ENCODE data around the gene DSPP.
A peak's percentile ranks its signal among the peaks of the same experiment; 100 is the strongest.

DSPP gene

DNA sequence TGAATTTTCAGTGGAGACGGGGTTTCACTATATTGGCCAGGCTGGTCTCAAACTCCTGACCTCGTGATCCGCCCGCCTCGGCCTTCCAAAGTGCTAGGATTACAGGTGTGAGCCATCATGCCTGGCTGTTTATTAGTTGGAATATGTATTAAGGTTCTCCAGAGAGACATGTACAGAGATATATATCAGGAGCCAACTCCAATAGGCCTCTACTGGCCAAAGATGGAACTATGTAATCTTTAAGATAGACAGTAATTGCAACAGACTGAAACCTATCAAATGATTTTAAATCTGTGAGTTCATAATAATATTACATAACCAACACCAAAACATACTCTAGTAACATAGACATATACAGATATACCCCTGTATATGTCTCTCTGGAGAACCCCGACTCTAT is 36.0 kb downstream of the DSPP start:
- DNase-seq (ENCODE audit: low read depth, low spot score) = no peak
- TF ChIP-seq, protein P1, sequence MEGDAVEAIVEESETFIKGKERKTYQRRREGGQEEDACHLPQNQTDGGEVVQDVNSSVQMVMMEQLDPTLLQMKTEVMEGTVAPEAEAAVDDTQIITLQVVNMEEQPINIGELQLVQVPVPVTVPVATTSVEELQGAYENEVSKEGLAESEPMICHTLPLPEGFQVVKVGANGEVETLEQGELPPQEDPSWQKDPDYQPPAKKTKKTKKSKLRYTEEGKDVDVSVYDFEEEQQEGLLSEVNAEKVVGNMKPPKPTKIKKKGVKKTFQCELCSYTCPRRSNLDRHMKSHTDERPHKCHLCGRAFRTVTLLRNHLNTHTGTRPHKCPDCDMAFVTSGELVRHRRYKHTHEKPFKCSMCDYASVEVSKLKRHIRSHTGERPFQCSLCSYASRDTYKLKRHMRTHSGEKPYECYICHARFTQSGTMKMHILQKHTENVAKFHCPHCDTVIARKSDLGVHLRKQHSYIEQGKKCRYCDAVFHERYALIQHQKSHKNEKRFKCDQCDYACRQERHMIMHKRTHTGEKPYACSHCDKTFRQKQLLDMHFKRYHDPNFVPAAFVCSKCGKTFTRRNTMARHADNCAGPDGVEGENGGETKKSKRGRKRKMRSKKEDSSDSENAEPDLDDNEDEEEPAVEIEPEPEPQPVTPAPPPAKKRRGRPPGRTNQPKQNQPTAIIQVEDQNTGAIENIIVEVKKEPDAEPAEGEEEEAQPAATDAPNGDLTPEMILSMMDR (IDR thresholded peaks at IDR 0.05; ENCODE audit: low read depth, low read length) = peak; percentile 9
- no peak overlapping the region for H3K4me3 ChIP-seq (ENCODE audit: low read depth, low read length)
- in situ Hi-C loops (cut with HindIII; ENCODE audit: low sequenced_read_pairs) = no loop called here

DNA sequence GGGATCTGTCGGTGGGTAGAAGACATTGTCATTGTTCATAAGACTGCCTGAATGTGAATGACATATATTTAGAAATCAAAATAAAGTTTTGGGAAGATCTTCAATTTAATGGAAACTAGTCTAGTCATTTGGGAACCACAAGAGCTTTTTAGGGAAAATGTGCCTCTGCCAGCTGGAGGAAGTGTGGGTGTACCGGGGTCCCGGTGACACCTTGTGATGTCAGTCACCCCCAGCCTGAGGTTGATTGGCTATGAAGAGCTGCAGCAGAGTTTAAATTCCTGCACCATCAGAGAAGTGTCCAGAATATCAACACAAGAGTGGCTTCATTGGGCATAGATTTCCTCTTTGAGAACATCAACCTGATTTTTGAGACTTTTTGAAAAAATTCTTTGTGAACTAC is 41.7 kb downstream of the DSPP start, which contains the start of gene DMP1:
TSS of gene DMP1 (plus strand) at position 301 of the 400 bp plus-strand sequence. CDS start 6,213 bp downstream, outside the sequence.
- no peak within 1 kb of the TSS for H3K4me3 ChIP-seq (ENCODE audit: low read depth, low read length)
- in situ Hi-C loops (cut with HindIII; ENCODE audit: low sequenced_read_pairs) = no loop called here
- no peak for DNase-seq (ENCODE audit: low read depth, low spot score)
- TF ChIP-seq, protein P1 (IDR thresholded peaks at IDR 0.05; ENCODE audit: low read depth, low read length) = no peak

DNA sequence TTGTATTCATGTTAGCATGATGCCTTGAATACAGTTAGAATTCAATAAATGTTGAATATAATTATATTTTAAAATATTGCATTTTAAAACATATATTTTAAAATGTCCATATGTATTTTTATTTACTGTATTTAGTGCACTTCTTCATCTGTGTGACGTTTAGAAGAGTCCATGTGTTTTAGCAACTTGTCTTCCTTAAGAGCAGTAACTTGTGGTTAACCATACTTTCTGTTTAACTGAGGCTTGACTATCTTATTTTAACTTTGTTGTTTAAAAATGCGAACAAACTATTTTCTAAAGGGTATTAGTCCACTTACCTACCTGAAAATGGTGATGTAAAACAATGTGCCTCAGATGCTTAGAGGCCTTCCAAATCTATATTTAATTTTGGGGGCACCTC is 42.6 kb downstream of the DSPP start:
- H3K4me3 ChIP-seq (ENCODE audit: low read depth, low read length) = no peak overlapping the region
- in situ Hi-C loops (cut with HindIII; ENCODE audit: low sequenced_read_pairs) = no loop called here
- DNase-seq (ENCODE audit: low read depth, low spot score) = no peak
- TF ChIP-seq, protein P1 (IDR thresholded peaks at IDR 0.05; ENCODE audit: low read depth, low read length) = no peak

DNA sequence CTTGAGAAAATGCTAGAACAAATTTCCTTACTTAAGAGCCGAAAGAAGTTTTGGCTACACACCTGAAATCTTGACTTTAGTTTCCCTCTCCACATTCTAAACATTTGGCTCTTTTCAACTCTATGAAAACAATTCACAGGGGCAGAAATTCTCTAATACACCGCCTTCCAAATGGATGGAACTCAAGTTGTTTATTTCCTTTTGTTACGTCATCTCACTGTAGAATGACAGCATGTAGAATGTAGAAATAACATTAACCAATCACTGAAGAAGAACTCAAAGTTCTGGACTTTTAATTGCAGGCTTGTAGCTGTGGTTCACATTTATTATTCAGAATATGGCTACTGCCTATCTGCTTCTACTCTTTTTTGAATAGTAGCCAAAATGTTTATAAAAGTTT is 43.6 kb downstream of the DSPP start:
- in situ Hi-C loops (cut with HindIII; ENCODE audit: low sequenced_read_pairs) = no loop called here
- TF ChIP-seq, protein P1 (IDR thresholded peaks at IDR 0.05; ENCODE audit: low read depth, low read length) = no peak
- no peak overlapping the region for H3K4me3 ChIP-seq (ENCODE audit: low read depth, low read length)
- no peak for DNase-seq (ENCODE audit: low read depth, low spot score)

DNA sequence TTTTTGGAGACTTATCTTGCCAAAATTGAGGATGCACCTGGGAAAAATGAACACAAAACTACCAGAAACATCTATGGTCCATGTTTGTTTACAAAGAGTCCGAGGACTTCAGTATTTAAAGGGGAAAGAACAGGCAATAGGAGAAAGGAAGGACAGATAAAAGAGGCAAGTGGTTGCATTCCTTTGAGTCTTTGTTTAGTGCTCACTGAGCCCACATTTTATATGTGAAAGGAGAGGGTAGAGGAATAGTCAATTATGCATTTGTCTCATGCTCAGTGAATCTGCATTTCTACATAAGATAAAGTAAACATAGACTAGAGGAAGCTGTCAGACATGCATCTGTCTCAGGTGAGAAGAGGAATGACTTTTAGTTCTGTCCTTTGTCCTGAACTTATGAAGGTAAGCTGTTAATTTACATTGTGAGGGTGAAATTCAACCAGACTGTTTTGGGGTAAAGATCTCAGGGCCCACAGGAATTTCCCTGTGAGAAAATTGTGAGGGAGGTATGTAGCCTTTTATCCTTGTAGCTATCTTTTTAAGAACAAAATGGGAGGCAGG is 46.2 kb downstream of the DSPP start:
- no peak overlapping the region for H3K4me3 ChIP-seq (ENCODE audit: low read depth, low read length)
- TF ChIP-seq, protein P1 (IDR thresholded peaks at IDR 0.05; ENCODE audit: low read depth, low read length) = no peak
- in situ Hi-C loops (cut with HindIII; ENCODE audit: low sequenced_read_pairs) = no loop called here
- DNase-seq (ENCODE audit: low read depth, low spot score) = no peak

DNA sequence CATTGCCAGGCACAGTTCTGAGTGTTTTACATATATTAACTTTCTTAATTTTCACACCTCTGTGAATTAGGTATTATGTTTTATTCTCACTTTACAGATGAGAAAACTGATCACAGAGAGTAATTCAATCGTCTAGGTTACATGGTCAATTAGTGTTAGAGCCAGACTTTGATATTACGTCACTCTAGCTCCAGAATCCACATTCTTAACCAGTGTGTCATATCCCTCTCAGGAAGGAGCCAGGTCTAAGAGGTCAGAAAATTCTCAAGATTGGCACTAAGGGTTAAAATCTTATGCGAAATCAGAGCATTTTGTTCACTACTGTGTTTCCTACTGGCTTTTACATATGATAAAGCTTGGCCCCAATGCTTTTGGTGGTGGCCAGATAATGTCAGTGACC is 49.2 kb downstream of the DSPP start:
- DNase-seq (ENCODE audit: low read depth, low spot score) = peak; percentile 73
- in situ Hi-C loops (cut with HindIII; ENCODE audit: low sequenced_read_pairs) = no loop called here
- H3K4me3 ChIP-seq (ENCODE audit: low read depth, low read length) = no peak overlapping the region
- TF ChIP-seq, protein P1 (IDR thresholded peaks at IDR 0.05; ENCODE audit: low read depth, low read length) = no peak

All from astrocyte of the spinal cord (primary cell).